HG02588 (cell line): Measurements from ENCODE around the gene CTSK.

Experiments used
- ATAC-seq: cut with Tn5 transposase; IDR thresholded peaks from one replicate; pipeline ENCODE4 v1.9.1; 2021; ENCODE audit warnings: mild to moderate bottlenecking, moderate library complexity; ENCODE audit not compliant: unreplicated experiment

CTSK gene

DNA sequence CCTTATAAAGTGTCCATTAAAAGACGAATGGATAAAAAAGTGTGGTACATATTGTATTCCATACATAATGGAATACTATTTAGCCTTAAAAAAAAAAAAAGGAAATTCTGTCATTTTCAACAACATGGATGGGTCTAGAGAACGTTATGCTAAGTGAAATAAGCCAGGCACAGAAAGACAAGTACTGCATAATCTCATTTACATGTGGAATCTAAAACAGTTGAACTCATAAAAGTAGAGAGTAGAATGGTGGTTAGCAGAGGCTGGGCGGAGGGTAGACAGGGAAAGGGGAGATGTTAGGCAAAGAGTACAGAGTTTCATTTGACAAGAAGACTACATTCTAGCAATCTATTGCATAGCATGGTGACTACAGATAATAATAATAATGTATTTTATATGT lies 45.0 kb downstream of the CTSK start:
- no peak for ATAC-seq

DNA sequence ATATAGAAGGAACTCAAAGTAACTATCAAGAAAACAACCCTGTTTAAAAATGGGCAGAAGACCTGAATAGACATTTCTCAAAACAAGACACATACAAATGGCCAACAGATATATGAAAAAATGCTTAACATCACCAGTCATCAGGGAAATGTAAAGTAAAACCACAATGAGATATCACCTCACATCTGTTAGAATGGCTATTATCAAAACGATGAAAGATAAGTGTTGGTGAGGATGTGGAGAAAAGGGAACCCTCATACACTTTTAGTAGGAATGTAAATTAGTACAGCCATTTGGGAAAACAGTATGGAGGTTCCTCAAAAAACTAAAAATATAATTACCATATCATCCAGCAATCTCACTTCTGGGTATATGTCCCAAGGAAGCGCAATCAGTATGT lies 45.5 kb downstream of the CTSK start:
- ATAC-seq: no peak

DNA sequence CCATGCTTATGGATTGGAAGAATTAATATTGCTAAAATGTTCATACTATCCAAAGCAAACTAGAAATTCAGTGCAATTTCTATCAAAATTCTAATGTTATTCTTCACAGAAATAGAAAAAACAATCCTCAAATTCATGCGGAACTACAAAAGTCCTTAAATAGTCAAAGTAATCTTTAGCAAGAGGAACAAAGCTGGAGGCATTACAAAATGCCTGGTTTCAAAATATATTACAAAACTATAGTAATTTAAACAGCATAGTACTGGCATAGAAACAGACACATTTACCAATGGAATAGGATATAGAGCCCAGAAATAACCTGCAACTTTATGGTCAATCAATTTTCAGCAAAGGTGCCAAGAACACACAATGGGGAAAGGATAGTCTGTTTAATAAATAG lies 46.3 kb downstream of the CTSK start:
- no peak for ATAC-seq

DNA sequence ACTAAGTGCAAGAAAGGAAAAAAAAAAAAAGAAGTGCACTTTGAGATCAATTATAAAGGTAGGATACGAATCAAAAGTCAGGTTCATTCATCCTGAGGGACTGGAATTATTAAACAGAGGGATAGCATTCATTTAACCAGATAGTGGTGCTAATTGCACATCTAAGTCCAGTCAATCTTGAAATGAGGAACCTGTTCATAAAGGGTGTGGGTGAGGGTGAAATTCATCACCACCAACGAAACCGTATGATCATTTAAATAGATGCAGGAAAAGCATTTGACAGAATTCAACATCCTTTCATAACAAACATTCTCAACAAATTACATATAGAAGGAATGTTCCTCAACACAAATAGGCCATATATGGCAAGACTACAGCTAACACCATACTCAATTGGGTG lies 48.0 kb downstream of the CTSK start:
- ATAC-seq: no peak

DNA sequence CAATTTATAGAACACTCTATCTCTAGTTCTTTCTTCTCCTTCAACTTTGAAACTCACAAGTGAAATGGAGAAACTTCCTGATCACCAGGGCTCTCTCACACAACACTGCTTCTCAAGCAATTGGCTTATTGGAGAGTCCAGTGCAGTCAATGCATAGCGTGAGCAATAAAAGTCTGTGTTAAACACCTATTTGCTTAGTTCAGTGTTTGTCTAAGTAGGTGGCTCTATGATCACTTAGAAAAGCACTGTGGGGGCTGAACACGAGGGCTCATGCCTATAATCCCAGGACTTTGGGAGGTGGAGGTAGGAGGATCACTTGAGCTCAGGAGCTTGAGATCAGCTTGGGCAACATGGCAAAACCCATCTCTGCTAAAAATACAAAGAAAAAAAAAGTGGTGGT lies 54.6 kb downstream of the CTSK start:
- no peak for ATAC-seq

DNA sequence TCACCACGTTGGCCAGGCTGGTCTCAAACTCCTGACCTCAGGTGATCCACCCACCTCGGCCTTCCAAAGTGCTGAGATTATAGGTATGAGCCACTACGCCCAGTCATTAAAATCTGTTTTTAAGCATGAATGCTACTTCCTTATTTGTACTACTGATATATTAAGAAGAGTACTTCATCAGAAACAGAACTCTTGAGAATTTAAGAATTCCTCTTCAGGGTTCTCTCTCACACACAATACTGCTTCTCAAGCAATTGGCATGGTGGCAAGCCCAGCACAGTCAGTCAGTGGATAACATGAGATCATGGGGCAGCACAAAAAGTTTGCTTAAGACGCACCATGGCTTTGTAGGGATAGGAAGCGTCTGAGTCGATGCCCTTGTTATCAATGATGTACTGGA lies 56.6 kb downstream of the CTSK start:
- no peak for ATAC-seq

DNA sequence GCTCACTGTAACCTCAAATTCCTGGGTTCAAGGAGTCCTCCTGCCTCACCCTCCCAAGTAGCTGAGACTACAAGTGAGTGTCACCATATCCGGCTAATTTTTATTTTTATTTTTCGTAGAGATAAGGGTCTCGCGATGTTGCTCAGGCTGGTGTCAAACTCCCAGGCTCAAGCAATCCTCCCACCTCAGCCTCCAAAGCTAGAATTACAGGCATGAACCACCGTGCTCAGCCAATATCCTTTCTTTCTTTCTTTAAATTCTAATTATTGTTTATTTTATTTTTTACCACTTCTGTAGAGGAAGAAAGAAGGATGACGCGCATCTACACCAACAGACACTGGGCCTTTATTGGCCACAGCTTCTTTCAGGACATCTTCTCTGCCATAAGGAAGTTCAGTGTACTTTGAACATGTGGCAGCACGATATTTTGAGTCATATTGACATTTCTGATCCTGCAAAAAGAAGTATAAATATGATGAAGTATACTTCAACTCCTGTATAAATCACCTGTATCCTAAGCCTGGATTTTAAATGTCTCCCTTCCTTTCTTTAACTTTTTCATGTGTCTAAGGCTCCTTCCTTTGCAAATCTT lies 58.2 kb downstream of the CTSK start:
- ATAC-seq: no peak

DNA sequence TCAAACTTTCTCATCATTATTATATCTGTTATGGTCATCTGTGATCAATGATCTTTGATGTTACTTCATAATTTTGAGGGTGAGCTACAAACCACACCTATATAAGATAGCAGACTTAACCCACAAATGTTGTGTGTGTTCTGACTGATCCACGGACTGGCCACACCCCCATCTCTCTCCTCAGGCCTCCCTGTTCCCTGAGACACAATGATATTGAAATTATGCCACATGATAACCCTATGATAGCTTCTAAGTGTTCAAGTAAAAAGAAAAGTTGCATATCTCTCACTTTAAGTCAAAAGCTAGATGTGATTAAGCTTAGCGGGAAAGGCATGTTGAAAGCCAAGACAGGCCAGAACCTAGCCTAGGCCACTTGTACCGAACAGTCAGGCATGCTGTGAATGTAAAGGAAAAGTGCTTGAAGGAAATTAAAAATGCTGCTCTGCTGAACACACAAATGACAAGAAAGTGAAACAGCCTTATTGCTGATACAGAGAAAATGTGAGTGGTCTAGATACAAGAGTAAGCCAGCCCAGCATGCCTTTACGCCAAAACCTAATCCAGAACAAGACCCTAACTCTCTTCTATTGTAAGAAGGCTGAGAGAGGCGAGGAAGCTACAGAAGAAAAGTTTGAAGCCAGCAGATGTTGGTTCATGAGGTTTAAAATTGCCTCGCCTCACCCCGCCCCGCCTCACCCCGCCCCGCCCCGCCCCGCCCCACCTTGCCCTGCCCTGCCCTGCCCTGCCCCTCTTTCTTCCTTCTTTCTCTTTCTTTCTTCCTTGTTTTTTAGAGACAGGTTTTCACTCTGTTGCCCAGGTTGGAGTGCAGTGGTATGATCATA lies 59.0 kb downstream of the CTSK start:
- ATAC-seq: no peak
